GM23338 (cell line): ENCODE measurements around the gene TOLLIP. TPM values are rescaled to one million over a fixed set of nuclear protein-coding genes. Genes with fewer than 3 reads are reported as not detected.

Experiments used
- ATAC-seq: fragments of 200-7000 bp; cut with Tn5 transposase; 3 replicates; pipeline ENCODE4 v1.9.1; 2020
- DNase-seq: peaks from one replicate; pipeline ENCODE4 v3.0.0-alpha.2; 2015; ENCODE audit warnings: low spot score
- H2AFZ ChIP-seq: fragments of 200-600 bp; sonication (generic); 2 replicates; pipeline ENCODE4 v1.8.0; 2016; ENCODE audit warnings: antibody characterized with exemption, mild to moderate bottlenecking, moderate library complexity
- H3F3A ChIP-seq: fragments of 200-600 bp; sonication (generic); replicated peaks from 2 replicates; pipeline ENCODE4 v1.8.0; 2017; ENCODE audit warnings: antibody characterized with exemption, mixed run types, low read depth
- H3K27ac ChIP-seq: fragments of 200-600 bp; sonication (generic); 2 replicates; pipeline ENCODE4 v1.6.1; 2016; ENCODE audit warnings: low read depth
- H3K27me3 ChIP-seq: fragments of 200-600 bp; sonication (generic); 2 replicates; pipeline ENCODE4 v1.8.0; 2016; ENCODE audit warnings: mild to moderate bottlenecking, mixed run types, moderate library complexity; ENCODE audit not compliant: insufficient read depth
- H3K36me3 ChIP-seq: fragments of 200-600 bp; sonication (generic); 2 replicates; pipeline ENCODE4 v1.8.0; 2016; ENCODE audit warnings: mild to moderate bottlenecking; ENCODE audit not compliant: insufficient read depth
- H3K4me1 ChIP-seq: fragments of 200-600 bp; sonication (generic); 2 replicates; pipeline ENCODE4 v1.8.0; 2016; ENCODE audit warnings: mild to moderate bottlenecking, moderate library complexity; ENCODE audit not compliant: insufficient read depth
- H3K4me2 ChIP-seq: fragments of 200-600 bp; sonication (generic); 2 replicates; pipeline ENCODE4 v1.7.1; 2017; ENCODE audit warnings: mixed run types
- H3K4me3 ChIP-seq: fragments of 200-600 bp; sonication (generic); 2 replicates; pipeline ENCODE4 v1.6.1; 2016; ENCODE audit warnings: mixed run types
- H3K79me2 ChIP-seq: fragments of 200-600 bp; sonication (generic); replicated peaks from 2 replicates; pipeline ENCODE4 v1.8.0; 2017; ENCODE audit warnings: mild to moderate bottlenecking; ENCODE audit not compliant: insufficient read depth
- H3K9me2 ChIP-seq: fragments of 200-600 bp; sonication (generic); 2 replicates; pipeline ENCODE4 v1.8.0; 2017; ENCODE audit not compliant: insufficient read depth
- H4K20me1 ChIP-seq: fragments of 200-600 bp; sonication (generic); replicated peaks from 2 replicates; pipeline ENCODE4 v1.8.0; 2017; ENCODE audit warnings: mild to moderate bottlenecking; ENCODE audit not compliant: insufficient read depth
- H3K27ac Mint-ChIP-seq: 2 replicates; pipeline ENCODE4 v1.8.0; 2020; ENCODE audit warnings: inconsistent platforms, mild to moderate bottlenecking, moderate library complexity, mixed read lengths
- H3K27me3 Mint-ChIP-seq: 3 replicates; pipeline ENCODE4 v1.8.0; 2022; ENCODE audit warnings: low read depth, mild to moderate bottlenecking, moderate library complexity, mixed read lengths, inconsistent platforms; ENCODE audit not compliant: insufficient read depth, poor library complexity
- H3K36me3 Mint-ChIP-seq: 3 replicates; pipeline ENCODE4 v1.8.0; 2021; ENCODE audit warnings: low read depth, mild to moderate bottlenecking, inconsistent platforms, moderate library complexity, mixed read lengths
- H3K4me1 Mint-ChIP-seq: 3 replicates; pipeline ENCODE4 v1.8.0; 2020; ENCODE audit warnings: mild to moderate bottlenecking, inconsistent platforms, mixed read lengths
- H3K4me3 Mint-ChIP-seq: 3 replicates; pipeline ENCODE4 v1.8.0; 2021; ENCODE audit warnings: moderate library complexity, mild to moderate bottlenecking, inconsistent platforms, mixed read lengths
- H3K9me3 Mint-ChIP-seq: 3 replicates; pipeline ENCODE4 v1.8.0; 2020; ENCODE audit warnings: moderate library complexity, mild to moderate bottlenecking, inconsistent platforms, mixed read lengths
- CREB1 ChIP-seq: fragments of 250-450 bp; sonication (Bioruptor Pico); IDR thresholded peaks from 2 replicates; pipeline ENCODE4 v1.5.0; 2020; ENCODE audit warnings: low read depth, mild to moderate bottlenecking, moderate library complexity
- CTCF ChIP-seq, 2 experiments: fragments of 200-600 bp in 1 of 2; sonication (generic) in 1 of 2; conservative IDR thresholded peaks; 2 replicates each; pipeline versions ENCODE4 v1.5.1 to v1.6.1; 2016 to 2017; ENCODE audit warnings: antibody characterized with exemption in 2 of 2, low read depth in 2 of 2, mild to moderate bottlenecking in 2 of 2, moderate library complexity in 1 of 2
- ETS1 ChIP-seq: IDR thresholded peaks from 2 replicates; pipeline ENCODE4 v1.6.1; 2016; ENCODE audit warnings: antibody characterized with exemption
- EZH2 ChIP-seq: fragments of 200-600 bp; sonication (generic); IDR thresholded peaks from one replicate; pipeline ENCODE4 v1.8.0; 2017; ENCODE audit warnings: antibody characterized with exemption, mild to moderate bottlenecking, low read depth; ENCODE audit not compliant: unreplicated experiment
- EZH2phosphoT487 ChIP-seq: fragments of 200-600 bp; sonication (generic); IDR thresholded peaks from one replicate; pipeline ENCODE4 v1.8.1; 2018; ENCODE audit warnings: antibody characterized with exemption; ENCODE audit not compliant: unreplicated experiment
- JUNB ChIP-seq: IDR thresholded peaks from one replicate; pipeline ENCODE4 v1.6.1; 2016; ENCODE audit warnings: antibody characterized with exemption; ENCODE audit not compliant: unreplicated experiment
- NANOG ChIP-seq: IDR thresholded peaks from 2 replicates; pipeline ENCODE4 v1.6.1; 2016; ENCODE audit warnings: antibody characterized with exemption, borderline replicate concordance
- POLR2AphosphoS5 ChIP-seq: IDR thresholded peaks from 2 replicates; pipeline ENCODE4 v1.6.1; 2016; ENCODE audit warnings: antibody characterized with exemption, low read depth
- REST ChIP-seq: IDR thresholded peaks from one replicate; pipeline ENCODE4 v1.6.1; 2018; ENCODE audit warnings: antibody characterized with exemption; ENCODE audit not compliant: unreplicated experiment
- STAT1 ChIP-seq: IDR thresholded peaks from one replicate; pipeline ENCODE4 v1.6.1; 2016; ENCODE audit warnings: antibody characterized with exemption; ENCODE audit not compliant: unreplicated experiment
- ZNF114 ChIP-seq: fragments of 250-450 bp; sonication (Bioruptor Pico); IDR thresholded peaks from 2 replicates; pipeline ENCODE4 v1.5.0; 2020; ENCODE audit warnings: mild to moderate bottlenecking, moderate library complexity
- ZNF331 ChIP-seq: fragments of 250-450 bp; sonication (Bioruptor Pico); IDR thresholded peaks from 2 replicates; pipeline ENCODE4 v1.5.0; 2020; ENCODE audit warnings: low read depth, mild to moderate bottlenecking, moderate library complexity
- ZNF462 ChIP-seq: fragments of 250-450 bp; sonication (Bioruptor Pico); IDR thresholded peaks from 2 replicates; pipeline ENCODE4 v1.5.0; 2020; ENCODE audit warnings: mild to moderate bottlenecking, moderate library complexity
- polyA plus RNA-seq: library from polyadenylated mRNA; unstranded; fragments of >200 nt; fragmentation: Nextera tagmentation; extraction: Ambion mirVana; gene quantifications from 2 replicates; pipeline ENCODE4 v1.2.1, GENCODE V29; 2016
- total RNA-seq: library from RNA; depleted of rRNA; stranded (reverse); fragments of >200 nt; shearing (Covaris generic); gene quantifications from 2 replicates; pipeline ENCODE4 v1.2.3, GENCODE V29; 2014

Gene TOLLIP
- total and polyA plus RNA-seq, 2 experiments from 2014 or later: 13.5 to 18.0 TPM

GRCh38 chr11:1300121-1300520 is 9.3 kb downstream of the TOLLIP start:
- Mint-ChIP-seq H3K27ac (no peak overlapping the region), H3K4me1 (peaks cover 31% of the 10 kb centered on the region), H3K9me3 (no peaks in the 10 kb centered on the region; the same call in 2 of the 3 replicates), H3K27me3 (peaks cover 3% of the 10 kb centered on the region), H3K4me3 (no peak overlapping the region), H3K36me3 (no peaks in the 10 kb centered on the region)
- H3K4me1 ChIP-seq: 0 out of 2 replicates have a peak, but pooled peaks cover 5% of the 10 kb centered on the region
- H4K20me1 ChIP-seq: no peaks in the 10 kb centered on the region; the same call in 1 of the 2 replicates
- TF ChIP-seq EZH2: no peak
- no peak for TF ChIP-seq ZNF462 (CRISPR knock-in tag)
- TF ChIP-seq EZH2phosphoT487: no peak
- TF ChIP-seq JUNB: no peak
- TF ChIP-seq ETS1: no peak
- TF ChIP-seq CTCF (conservative IDR thresholded peaks at IDR 0.05; ENCODE audit: low read depth in 2 of 2): no peak
- no peak for TF ChIP-seq REST
- TF ChIP-seq CREB1 (CRISPR knock-in tag): no peak
- no peak for TF ChIP-seq POLR2AphosphoS5
- no peak for TF ChIP-seq NANOG
- TF ChIP-seq STAT1: no peak
- no peak for TF ChIP-seq ZNF331 (CRISPR knock-in tag)
- no peak for TF ChIP-seq ZNF114 (CRISPR knock-in tag)
- no peak overlapping the region for H3K27ac ChIP-seq
- H3K4me3 ChIP-seq: no peak overlapping the region
- ATAC-seq (no peak), DNase-seq (no peak)
- no peak overlapping the region for H2AFZ ChIP-seq
- no peak overlapping the region for H3K4me2 ChIP-seq
- 0 out of 2 replicates have a peak, but pooled peaks cover 3% of the 10 kb centered on the region for H3F3A ChIP-seq
- H3K9me2 ChIP-seq: no peaks in the 10 kb centered on the region
- H3K27me3 ChIP-seq: no peaks in the 10 kb centered on the region
- H3K36me3 ChIP-seq: no peaks in the 10 kb centered on the region
- peaks cover 74% of the 10 kb centered on the region for H3K79me2 ChIP-seq
